Skeletal muscle tissue (tissue), 4 donors: ENCODE results near the gene TPPP. TPM values are rescaled to one million over a fixed set of nuclear protein-coding genes. Genes with fewer than 3 reads are reported as not detected.
"Not testable (repeated sequence)": the region's sequence is repeated elsewhere in the genome, so short reads cannot be mapped to it uniquely, and the experiment has no call there.

ENCODE experiments used
- H3K27ac ChIP-seq: one replicate; pipeline ENCODE4 v1.7.0; 2013; ENCODE audit warnings: mild to moderate bottlenecking, low read depth, low read length, inconsistent platforms
- H3K27me3 ChIP-seq, 3 donors: one replicate each; pipeline ENCODE4 v1.7.0; 2013; ENCODE audit warnings: low read length in 3 of 3; ENCODE audit not compliant: control insufficient read depth in 3 of 3, insufficient read depth in 3 of 3
- H3K36me3 ChIP-seq, 3 donors: one replicate each; pipeline ENCODE4 v1.7.0; 2013; ENCODE audit warnings: low read length in 3 of 3; ENCODE audit not compliant: control insufficient read depth in 3 of 3, insufficient read depth in 3 of 3
- H3K4me1 ChIP-seq, 3 donors: one replicate each; pipeline ENCODE4 v1.7.0; 2013; ENCODE audit warnings: low read length in 3 of 3, mild to moderate bottlenecking in 3 of 3; ENCODE audit not compliant: control insufficient read depth in 3 of 3, insufficient read depth in 3 of 3
- H3K4me3 ChIP-seq, 3 donors: one replicate each; pipeline ENCODE4 v1.7.0; 2013; ENCODE audit warnings: low read length in 3 of 3
- H3K9ac ChIP-seq, 3 donors: one replicate each; pipeline ENCODE4 v1.7.0; 2013; ENCODE audit warnings: low read length in 3 of 3, mild to moderate bottlenecking in 3 of 3, moderate library complexity in 2 of 3, low read depth in 1 of 3
- H3K9me3 ChIP-seq, 3 donors: one replicate each; pipeline ENCODE4 v1.7.0; 2013; ENCODE audit warnings: low read length in 3 of 3; ENCODE audit not compliant: control insufficient read depth in 3 of 3
- total RNA-seq: library from RNA; depleted of rRNA; stranded (reverse); fragments of >200 nt; gene quantifications from one replicate; pipeline ENCODE4 v1.2.3, GENCODE V29; 2014
- donor health status: Osteomylitis.

The TPPP gene
- total RNA-seq, 1 donor from 2014 or later: 3.7 TPM

DNA sequence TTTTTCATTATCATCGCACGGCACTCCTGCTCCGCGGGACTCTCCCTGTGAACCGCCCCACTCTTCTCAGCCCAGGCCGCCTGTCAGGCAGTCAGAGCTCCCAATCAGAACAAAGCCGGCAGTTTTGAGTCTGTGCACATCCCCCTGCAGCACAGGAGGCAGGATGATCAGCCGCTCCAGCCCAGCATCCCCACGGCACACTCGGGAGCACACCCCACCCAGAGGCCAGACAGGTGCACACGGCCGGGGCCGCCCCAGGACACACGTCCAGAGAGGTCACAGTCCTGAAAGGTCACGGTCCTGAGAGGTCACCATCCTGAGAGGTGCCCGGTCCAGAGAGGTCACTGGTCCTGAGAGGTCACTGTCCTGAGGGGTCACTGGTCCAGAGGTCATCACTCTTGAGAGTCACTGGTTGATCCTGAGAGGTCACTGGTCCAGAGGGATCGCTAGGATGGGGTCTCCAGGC lies 8.4 kb downstream of the TPPP start:
- no peak overlapping the region for H3K27ac ChIP-seq
- no peaks in the 10 kb centered on the region for H3K36me3 ChIP-seq
- H3K4me3 ChIP-seq: no peak overlapping the region

GRCh38 chr5:683551-684481 lies 9.3 kb downstream of the TPPP start:
- H3K4me1 ChIP-seq: peaks cover 0 to 47% (median 21%) of the 10 kb centered on the region in 3 donors
- no peak overlapping the region for H3K9ac ChIP-seq
- no peak overlapping the region for H3K4me3 ChIP-seq
- no peak overlapping the region for H3K27ac ChIP-seq
- no peaks in the 10 kb centered on the region for H3K27me3 ChIP-seq
- H3K36me3 ChIP-seq: no peaks in the 10 kb centered on the region
- H3K9me3 ChIP-seq: no peaks in the 10 kb centered on the region

More for the DNA sequence above, 8.4 kb downstream of the TPPP start:
- Histone ChIP-seq H3K9ac (no peak overlapping the region), H3K9me3 (no peaks in the 10 kb centered on the region), H3K27me3 (no peaks in the 10 kb centered on the region), H3K4me1 (peaks cover 0 to 47% (median 21%) of the 10 kb centered on the region in 3 donors)

GRCh38 chr5:682651-683358 lies 10.3 kb downstream of the TPPP start:
- H3K4me1 ChIP-seq: peaks cover 0 to 42% (median 16%) of the 10 kb centered on the region in 3 donors
- H3K36me3 ChIP-seq, H3K4me3 ChIP-seq, H3K27me3 ChIP-seq, H3K9ac ChIP-seq, H3K9me3 ChIP-seq: not testable (repeated sequence)
- H3K27ac ChIP-seq: peak overlapping the region; percentile 40

GRCh38 chr5:682216-682615 lies 10.9 kb downstream of the TPPP start:
- H3K9ac ChIP-seq, H3K27ac ChIP-seq, H3K4me3 ChIP-seq, H3K9me3 ChIP-seq, H3K27me3 ChIP-seq, H3K36me3 ChIP-seq: not testable (repeated sequence)
- peaks cover 0 to 42% (median 16%) of the 10 kb centered on the region in 3 donors for H3K4me1 ChIP-seq

- H3K9me3 ChIP-seq, H3K27ac ChIP-seq, H3K9ac ChIP-seq, H3K4me3 ChIP-seq, H3K27me3 ChIP-seq, H3K36me3 ChIP-seq: not testable (repeated sequence)
- peaks cover 0 to 47% (median 16%) of the 10 kb centered on the region in 3 donors for H3K4me1 ChIP-seq
Observed at GRCh38 chr5:681317-682191, 11.6 kb downstream of the TPPP start.

GRCh38 chr5:680836-681235 lies 12.3 kb downstream of the TPPP start:
- H3K27ac ChIP-seq, H3K27me3 ChIP-seq, H3K36me3 ChIP-seq, H3K9ac ChIP-seq, H3K4me3 ChIP-seq, H3K9me3 ChIP-seq: not testable (repeated sequence)
- H3K4me1 ChIP-seq: peaks cover 0 to 51% (median 22%) of the 10 kb centered on the region in 3 donors

- peaks cover 5 to 52% (median 27%) of the 10 kb centered on the region in 3 donors for H3K4me1 ChIP-seq
- not testable (repeated sequence) for H3K36me3 ChIP-seq, H3K4me3 ChIP-seq, H3K27ac ChIP-seq, H3K9ac ChIP-seq, H3K27me3 ChIP-seq, H3K9me3 ChIP-seq
Observed at GRCh38 chr5:680118-680795, 12.9 kb downstream of the TPPP start.

DNA sequence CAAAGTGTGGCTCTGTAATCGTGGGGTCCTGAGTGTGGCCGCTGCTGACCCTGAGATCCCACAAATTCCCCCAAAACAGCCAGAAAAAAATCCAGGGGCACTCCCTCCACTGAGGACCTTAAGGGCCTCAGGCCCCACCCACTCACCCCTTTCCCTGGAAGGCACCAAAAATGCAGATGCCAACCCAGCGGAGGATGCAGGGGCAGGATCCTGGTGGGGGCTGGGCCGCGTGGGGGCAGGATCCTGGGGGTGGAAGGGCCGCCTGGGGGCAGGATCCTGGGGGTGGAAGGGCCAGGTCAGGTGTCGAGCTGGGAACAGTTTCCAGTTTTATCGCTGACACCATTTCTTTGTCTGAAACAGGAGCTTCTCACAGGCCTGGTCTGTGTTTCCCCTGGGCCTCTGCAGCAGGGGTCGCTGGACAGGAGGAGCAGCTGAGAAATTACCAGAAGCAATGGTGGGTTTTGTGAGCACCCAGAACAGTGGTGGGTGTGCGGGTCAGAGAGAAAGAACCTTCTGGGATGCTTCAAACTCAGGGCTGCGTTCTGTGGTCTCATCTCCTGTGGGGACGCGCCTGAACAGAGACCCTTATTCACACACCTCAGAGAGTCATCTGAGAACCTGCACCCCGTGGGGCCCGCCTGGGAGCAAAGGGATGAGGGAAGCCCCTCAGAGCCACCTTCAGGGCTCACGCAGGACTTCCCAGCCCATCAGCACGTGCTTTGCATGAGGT lies 13.8 kb downstream of the TPPP start:
- H3K4me1 ChIP-seq: peaks cover 15 to 52% (median 33%) of the 10 kb centered on the region in 3 donors
- H3K9ac ChIP-seq, H3K27ac ChIP-seq, H3K27me3 ChIP-seq, H3K4me3 ChIP-seq, H3K36me3 ChIP-seq, H3K9me3 ChIP-seq: not testable (repeated sequence)

DNA sequence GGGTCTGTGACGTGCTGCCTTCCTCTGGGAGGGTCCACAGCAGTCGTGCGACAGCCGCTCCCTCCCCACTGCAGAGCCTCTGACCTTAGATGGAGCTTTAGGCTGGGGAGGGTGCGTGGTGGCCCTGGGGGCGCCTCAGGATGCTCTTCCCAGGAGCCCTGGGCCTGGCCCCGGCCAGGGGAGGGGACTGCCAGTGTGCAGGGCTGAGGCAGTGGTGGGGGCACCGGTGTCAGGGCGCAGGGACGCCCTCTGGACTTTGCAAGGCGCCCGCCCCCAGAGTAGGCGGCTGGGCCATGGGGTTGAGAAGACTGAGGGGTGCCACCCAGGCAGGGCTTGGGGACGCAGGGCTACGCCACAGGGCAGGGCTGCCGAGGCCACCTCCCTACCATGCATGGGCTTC lies 14.6 kb downstream of the TPPP start:
- not testable (repeated sequence) for H3K27me3 ChIP-seq, H3K9ac ChIP-seq, H3K36me3 ChIP-seq, H3K4me3 ChIP-seq, H3K9me3 ChIP-seq, H3K27ac ChIP-seq
- peaks cover 23 to 52% (median 38%) of the 10 kb centered on the region in 3 donors for H3K4me1 ChIP-seq
